Right ventricle myocardium superior (tissue), 1 donor: ENCODE results near the gene ZKSCAN2. TPM values are rescaled to one million over a fixed set of nuclear protein-coding genes. Genes with fewer than 3 reads are reported as not detected.

Experiments used
- total RNA-seq: library from RNA; stranded (reverse); fragmentation: NEBNext Ultra II Directional; extraction: Animal tissue kit (Norgen Biotek cat#: 25700); gene quantifications from one replicate; pipeline ENCODE4 v1.2.1, GENCODE V29; 2021
- donor health status: DM: no; HTN: yes; CAD: no; lungs with severe emphysema.

Gene ZKSCAN2
- total RNA-seq, 1 donor from 2014 or later = 3.7 TPM

Other genes starting within 250 kb of the ZKSCAN2 start
- 54.8 TPM for gene ARHGAP17, start 242.5 kb downstream of the ZKSCAN2 start, total RNA-seq
- 32.1 TPM for gene LCMT1, start 146.1 kb downstream of the ZKSCAN2 start, total RNA-seq
- not detected for gene AQP8, start 40.9 kb downstream of the ZKSCAN2 start, total RNA-seq